GM10266 (cell line): ENCODE results near the gene STAT6.
A peak's percentile ranks its signal among the peaks of the same experiment; 100 is the strongest.
"Not testable (repeated sequence)": the region's sequence is repeated elsewhere in the genome, so short reads cannot be mapped to it uniquely, and the experiment has no call there.

Source experiments
- DNase-seq: peaks from one replicate; pipeline ENCODE4 v3.0.0; 2012; ENCODE audit errors: extremely low spot score
- CTCF ChIP-seq: IDR thresholded peaks from 2 replicates; pipeline ENCODE4 v1.5.1; 2012; ENCODE audit warnings: mild to moderate bottlenecking, low read depth; ENCODE audit not compliant: control insufficient read depth, insufficient read depth; ENCODE audit errors: missing control alignments

Gene STAT6

GRCh38 chr12:57080855-57081254, 30.3 kb downstream of the STAT6 start:
- no peak for TF ChIP-seq CTCF
- DNase-seq: no peak

GRCh38 chr12:57079821-57080220, 31.3 kb downstream of the STAT6 start:
- TF ChIP-seq CTCF: no peak
- no peak for DNase-seq

GRCh38 chr12:57078519-57079404, 32.4 kb downstream of the STAT6 start, which contains the start of gene NEMP1:
Gene NEMP1 (minus strand): TSS chr12:57078791. CDS start chr12:57078745, 46 bp downstream.
- peak; percentile 89 for DNase-seq
- no peak for TF ChIP-seq CTCF

GRCh38 chr12:57073566-57074450, 37.4 kb downstream of the STAT6 start:
- DNase-seq: not testable (repeated sequence)

- TF ChIP-seq CTCF: no peak
- DNase-seq: no peak
Observed at GRCh38 chr12:57072661-57073060, 38.5 kb downstream of the STAT6 start.

GRCh38 chr12:57069523-57069922, 41.6 kb downstream of the STAT6 start:
- DNase-seq: peak; percentile 48
- peak; percentile 80 for TF ChIP-seq CTCF

GRCh38 chr12:57066245-57066644, 44.9 kb downstream of the STAT6 start:
- DNase-seq: no peak
- TF ChIP-seq CTCF: no peak
